Stimulated activated CD8-positive, alpha-beta memory T cell treated with anti-CD3 and anti-CD28 coated beads, Interleukin-15, amount 100 ng/mL, for 1 hour (primary cell): Measurements from ENCODE around the gene CENPE.

ENCODE experiments used
- DNase-seq: peaks from one replicate; pipeline ENCODE4 v3.0.0-alpha.2; 2020; ENCODE audit warnings: low read depth

Gene CENPE

DNA sequence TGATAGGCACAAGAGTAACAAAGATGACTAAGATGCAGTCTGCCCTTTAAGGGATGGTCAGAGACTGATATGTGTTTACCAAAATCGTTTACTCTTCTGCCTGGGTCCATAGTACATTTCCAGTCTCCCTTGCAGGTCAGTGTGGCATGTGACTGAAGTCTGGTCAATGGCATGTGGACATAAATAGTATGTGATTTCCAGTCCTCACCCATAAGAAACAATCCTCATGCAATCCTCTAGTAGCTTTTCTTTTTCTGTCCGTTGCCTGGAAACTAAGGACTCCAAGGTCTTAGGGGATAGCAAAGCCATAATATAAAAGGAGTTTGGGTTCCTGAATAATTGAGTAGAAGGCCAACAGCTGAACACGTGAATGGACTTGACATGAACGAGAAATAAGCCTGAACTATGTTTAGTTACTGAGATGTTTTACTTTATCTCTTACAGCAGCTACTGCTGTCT lies 122.7 kb downstream of the CENPE start:
- DNase-seq: no peak

DNA sequence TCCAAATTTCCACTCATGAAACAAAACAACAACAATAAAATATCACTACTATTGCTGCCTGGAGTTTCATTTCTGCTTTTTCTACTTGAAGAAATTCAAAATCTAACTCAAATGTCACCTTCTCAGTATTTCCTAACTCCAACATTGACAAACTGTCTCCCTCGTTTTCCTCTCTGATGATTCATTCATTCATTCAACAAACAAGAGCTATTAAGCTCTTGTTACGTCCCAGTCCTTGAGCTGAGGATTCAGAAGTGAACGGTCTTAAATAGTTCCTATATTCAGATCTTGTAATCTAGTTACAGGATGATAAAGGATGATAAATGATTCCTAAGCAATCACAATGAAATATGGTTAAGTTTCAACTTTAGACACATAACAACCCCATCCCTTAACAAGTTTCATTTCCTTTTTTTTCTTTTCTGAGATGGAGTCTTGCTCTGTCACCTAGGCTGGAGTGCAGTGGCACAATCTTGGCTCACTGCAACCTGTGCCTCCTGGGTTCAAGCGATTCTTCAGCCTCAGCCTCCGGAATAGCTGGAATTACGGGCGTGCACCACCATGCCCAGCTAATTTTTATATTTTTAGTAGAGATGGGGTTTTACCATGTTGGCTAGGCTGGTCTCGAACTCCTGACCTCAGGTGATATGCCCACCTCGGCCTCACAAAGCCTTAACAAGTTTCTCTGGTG lies 123.3 kb downstream of the CENPE start:
- DNase-seq: no peak

DNA sequence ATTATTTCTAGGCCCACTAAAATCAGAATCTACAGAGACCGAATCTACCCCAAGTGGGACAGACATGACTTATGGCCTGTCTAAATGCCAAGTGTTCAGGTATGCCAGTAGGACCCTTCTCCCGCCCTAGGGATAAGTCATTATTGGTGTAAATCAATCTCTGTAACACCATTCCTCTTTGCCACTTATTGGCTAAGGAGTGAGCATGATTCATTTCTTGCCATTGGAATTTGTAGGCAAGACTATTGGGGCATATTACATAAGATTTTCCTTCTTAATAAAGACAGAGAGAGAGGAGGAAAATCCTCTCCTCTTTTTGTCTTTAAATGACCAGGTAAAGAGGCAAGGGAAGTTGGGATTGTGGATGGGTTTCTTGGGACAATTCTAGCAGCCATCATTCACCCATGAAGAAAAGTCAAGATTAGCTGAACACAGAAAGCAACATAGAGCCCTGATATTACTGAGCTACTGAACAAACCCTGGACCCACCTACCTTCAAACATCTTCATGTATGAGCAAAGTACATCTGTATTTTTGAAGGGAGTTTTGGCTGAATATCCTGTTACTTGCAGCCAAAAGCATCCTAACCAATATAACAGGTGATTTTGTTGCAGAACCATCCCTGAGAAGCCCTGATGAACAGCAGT lies 124.2 kb downstream of the CENPE start:
- no peak for DNase-seq

DNA sequence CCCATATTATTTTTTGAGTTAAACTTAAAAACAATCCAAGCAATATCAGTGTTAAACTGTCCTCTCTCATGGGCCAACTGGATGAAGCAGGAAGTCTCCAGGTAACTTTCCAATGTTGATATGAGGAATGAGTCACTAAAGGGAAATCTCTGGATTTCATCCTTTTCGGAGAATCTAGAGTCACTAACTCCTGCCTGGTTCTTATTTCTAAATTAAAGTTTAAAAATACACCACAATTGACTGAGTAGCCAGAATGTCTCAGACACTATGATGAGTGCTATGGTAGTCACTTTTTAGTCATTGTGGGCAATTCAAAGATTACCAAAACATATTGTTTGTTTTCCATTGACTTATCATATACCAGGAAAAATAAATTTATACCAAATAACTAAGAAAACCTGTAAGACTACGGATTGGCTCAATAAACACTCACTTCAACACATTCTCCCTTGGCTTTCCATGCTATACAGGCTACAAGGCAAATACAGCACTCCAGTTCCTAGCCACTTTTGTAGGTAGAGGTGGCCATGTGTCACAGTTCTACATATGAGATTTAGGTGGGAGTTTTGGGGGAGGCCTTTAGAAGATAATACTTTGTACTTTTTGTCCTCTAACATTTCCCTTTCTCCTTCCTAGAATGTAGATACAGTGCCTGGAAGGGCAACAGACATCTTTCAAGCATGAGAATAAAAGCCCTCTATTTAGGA lies 130.1 kb downstream of the CENPE start:
- no peak for DNase-seq

DNA sequence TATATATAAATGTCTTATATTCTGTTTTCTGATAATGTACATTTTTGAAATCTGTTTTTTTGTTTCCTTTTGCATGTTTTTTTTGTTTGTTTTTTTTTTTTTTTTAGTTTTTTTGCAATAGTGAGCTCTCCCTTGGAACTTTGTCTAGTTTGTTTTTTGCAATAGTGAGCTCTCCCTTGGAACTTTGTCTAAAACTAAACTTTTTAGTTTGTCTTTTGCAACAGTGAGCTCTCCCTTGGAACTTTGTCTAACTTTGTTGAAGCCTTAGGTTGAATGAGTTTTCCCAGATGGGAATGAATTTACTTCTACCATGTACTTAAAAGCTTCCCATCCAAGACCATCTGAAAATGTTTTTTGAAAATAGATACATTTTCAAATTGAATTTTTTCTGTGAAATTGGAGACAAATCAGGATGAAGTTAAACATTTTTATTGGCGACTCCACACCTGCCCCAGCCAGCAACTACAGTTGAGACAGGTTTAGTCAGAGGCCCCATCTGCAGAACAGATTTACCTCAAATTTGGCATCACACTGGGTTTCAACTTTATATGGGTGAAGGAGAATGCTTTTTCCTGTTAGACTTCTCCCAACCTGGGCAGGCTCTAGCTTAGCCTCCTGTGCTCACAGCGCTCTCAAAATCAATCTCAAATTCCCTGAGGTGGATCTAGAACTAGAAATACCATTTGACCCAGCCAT lies 137.5 kb downstream of the CENPE start:
- no peak for DNase-seq
